SK-N-MC (cell line): ENCODE measurements around the gene P4HA2.

ENCODE experiments used
- EZH2 ChIP-seq: fragments of 200-600 bp; sonication (generic); IDR thresholded peaks from one replicate; pipeline ENCODE4 v1.6.1; 2017; ENCODE audit warnings: antibody characterized with exemption
- POLR2AphosphoS5 ChIP-seq: IDR thresholded peaks from 2 replicates; pipeline ENCODE4 v1.6.1; 2012; ENCODE audit warnings: mild to moderate bottlenecking, low read depth, low read length, borderline replicate concordance

GRCh38 chr5:132195727-132196126 lies 31.9 kb downstream of the P4HA2 start:
- TF ChIP-seq POLR2AphosphoS5 (no peak), EZH2 (no peak)
